NCI-H2029 treated with DMSO at 0.1 percent for 48 hours (cell line): ENCODE measurements around the gene GATAD2B.
"Not testable (repeated sequence)": the region's sequence is repeated elsewhere in the genome, so short reads cannot be mapped to it uniquely, and the experiment has no call there.

Experiments used
- DNase-seq: peaks from one replicate; lab custom pipeline; 2025; lab: John Stamatoyannopoulos, UW

Gene GATAD2B

DNA sequence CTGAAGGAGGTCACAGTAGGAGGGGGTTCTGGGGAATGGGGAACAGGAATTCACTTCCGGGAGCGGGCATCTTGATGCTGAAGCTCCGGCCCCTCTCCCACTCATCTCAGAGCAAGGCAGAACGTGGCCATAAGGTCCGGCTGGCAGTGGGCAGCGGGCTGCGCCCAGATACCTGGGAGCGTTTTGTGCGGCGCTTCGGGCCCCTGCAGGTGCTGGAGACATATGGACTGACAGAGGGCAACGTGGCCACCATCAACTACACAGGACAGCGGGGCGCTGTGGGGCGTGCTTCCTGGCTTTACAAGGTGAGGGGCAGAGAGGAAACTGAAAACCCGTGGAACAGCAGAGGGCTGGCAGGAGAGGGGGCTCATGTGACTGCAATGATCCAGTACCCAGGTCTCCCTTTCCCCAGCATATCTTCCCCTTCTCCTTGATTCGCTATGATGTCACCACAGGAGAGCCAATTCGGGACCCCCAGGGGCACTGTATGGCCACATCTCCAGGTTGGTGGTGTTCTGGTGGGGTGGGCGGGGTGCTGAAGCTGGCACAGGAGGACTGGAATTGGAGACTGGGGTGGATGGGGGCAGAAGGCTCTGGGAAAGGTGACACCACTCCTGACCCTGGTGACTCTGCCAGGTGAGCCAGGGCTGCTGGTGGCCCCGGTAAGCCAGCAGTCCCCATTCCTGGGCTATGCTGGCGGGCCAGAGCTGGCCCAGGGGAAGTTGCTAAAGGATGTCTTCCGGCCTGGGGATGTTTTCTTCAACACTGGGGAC is 144.5 kb downstream of the GATAD2B start:
- no peak for DNase-seq

DNA sequence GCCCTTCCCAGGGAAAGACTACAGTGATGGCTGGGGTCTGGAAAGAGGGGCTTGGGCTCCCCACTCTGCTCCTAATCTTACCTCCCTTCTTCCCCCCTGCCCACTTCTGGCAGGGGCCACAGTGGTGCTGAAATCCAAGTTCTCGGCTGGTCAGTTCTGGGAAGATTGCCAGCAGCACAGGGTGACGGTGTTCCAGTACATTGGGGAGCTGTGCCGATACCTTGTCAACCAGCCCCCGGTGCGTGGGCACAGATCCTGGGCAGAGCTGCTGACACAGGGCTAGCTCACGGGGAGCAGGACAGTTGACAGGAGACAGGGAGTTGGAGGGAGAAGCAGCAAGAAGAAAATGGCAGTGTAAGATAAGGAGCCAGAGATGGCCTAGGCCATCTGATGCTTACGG is 145.1 kb downstream of the GATAD2B start:
- no peak for DNase-seq

DNA sequence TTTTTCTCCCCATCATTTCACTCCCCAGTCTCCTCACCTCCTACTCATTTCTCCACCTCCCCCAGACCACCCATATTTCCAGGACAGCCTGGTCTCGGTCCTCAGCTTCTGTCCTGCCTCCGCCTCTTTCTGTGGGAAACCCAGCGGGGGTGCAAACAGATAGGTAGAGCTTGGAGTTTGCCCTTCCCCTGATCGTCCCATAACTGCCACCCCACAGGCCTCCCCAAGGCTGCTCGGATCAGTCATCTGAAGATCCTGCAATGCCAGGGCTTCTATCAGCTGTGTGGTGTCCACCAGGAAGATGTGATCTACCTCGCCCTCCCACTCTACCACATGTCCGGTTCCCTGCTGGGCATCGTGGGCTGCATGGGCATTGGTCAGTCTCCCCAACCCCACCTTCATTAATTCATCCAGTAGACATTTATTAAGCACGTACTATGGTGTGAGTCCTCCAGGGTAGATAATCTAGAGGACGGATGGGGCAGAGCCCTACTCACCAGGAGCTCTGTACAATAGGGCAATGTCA is 145.9 kb downstream of the GATAD2B start:
- DNase-seq: no peak

DNA sequence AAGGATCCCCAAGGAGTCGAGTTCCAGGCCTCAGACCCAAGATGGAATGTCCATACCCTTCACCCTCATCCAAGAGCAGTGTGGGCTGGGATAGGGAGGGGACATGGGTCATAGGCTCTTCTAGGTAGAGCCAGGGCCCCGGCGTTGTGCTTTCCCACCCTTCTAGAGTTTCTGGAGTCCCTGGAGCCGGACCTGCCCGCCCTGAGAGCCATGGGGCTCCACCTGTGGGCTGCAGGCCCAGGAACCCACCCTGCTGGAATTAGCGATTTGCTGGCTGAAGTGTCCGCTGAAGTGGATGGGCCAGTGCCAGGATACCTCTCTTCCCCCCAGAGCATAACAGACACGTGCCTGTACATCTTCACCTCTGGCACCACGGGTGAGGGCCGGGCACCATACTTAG is 146.4 kb downstream of the GATAD2B start:
- peak; percentile 16 for DNase-seq

DNA sequence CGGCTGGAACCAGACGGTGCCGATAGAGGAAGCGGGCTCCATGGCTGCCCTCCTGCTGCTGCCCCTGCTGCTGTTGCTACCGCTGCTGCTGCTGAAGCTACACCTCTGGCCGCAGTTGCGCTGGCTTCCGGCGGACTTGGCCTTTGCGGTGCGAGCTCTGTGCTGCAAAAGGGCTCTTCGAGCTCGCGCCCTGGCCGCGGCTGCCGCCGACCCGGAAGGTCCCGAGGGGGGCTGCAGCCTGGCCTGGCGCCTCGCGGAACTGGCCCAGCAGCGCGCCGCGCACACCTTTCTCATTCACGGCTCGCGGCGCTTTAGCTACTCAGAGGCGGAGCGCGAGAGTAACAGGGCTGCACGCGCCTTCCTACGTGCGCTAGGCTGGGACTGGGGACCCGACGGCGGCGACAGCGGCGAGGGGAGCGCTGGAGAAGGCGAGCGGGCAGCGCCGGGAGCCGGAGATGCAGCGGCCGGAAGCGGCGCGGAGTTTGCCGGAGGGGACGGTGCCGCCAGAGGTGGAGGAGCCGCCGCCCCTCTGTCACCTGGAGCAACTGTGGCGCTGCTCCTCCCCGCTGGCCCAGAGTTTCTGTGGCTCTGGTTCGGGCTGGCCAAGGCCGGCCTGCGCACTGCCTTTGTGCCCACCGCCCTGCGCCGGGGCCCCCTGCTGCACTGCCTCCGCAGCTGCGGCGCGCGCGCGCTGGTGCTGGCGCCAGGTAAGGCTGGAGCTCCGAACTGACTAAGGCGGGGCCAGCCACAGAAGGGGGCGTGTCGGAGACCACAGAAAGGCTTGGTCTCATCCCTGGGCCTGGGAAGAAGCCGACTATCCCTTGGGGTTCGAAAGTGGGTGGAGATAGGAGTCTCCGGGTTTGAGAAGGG is 147.1 kb downstream of the GATAD2B start:
- peak; percentile 33 for DNase-seq

DNA sequence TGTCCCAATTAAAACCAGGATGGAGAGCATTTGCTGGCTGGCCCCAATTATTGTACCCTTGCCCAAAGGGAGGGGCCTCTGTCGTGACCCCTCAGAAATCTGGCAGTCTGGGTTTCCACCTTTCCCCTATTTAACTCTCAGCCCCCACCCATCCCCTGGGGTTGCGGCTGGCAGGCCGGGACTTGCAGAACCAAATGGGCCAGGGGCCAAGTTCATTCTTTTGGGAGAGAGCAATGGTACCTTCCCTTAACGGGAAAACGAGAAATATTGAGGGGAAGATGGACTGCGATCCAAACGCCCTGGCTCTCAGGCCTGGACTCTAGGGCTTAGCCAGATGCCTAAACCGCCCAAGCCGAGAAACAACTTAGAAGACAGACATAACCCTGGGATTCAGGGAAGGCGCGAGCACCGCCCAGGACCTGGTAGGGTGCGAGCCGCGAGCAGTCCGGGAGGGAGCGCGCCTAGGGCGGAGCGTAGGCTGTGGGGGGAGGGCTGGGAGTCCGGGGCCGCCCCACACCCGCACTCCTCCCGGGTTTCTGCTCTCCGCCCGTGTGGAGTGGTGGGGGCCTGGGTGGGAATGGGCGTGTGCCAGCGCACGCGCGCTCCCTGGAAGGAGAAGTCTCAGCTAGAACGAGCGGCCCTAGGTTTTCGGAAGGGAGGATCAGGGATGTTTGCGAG is 147.9 kb downstream of the GATAD2B start, which contains the start of gene SLC27A3:
TSS of gene SLC27A3 (plus strand) at position 628 of the 678 bp plus-strand sequence. CDS start 91 bp downstream, outside the sequence.
- peak; percentile 43 for DNase-seq

DNA sequence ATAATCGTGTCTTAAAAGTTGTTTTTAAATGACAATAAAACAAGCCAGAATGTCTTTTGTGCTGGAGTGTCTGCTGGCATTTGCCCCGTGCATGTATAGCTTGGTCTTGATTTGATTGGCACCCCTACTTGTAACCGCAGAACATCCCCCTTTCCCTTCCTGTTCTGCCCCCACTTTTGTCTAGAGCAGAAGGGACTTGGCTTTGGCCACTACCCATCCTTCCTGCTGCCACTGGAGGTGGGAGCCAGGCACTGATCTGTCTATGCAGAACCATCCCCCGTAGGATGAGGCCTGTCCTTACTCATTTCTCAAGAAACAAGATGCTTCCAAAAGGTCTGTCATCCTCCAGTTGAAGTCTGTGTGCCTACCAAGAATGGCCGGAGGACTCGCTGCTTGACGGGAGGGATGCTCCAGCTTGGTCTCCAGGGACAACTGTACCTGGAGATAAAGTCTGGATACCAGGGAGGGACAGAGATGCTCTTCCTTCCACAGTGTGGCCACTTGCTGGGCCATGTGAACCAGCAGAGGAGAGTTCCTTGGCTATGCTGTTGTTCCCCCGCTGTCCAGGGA is 148.7 kb downstream of the GATAD2B start:
- DNase-seq: no peak

DNA sequence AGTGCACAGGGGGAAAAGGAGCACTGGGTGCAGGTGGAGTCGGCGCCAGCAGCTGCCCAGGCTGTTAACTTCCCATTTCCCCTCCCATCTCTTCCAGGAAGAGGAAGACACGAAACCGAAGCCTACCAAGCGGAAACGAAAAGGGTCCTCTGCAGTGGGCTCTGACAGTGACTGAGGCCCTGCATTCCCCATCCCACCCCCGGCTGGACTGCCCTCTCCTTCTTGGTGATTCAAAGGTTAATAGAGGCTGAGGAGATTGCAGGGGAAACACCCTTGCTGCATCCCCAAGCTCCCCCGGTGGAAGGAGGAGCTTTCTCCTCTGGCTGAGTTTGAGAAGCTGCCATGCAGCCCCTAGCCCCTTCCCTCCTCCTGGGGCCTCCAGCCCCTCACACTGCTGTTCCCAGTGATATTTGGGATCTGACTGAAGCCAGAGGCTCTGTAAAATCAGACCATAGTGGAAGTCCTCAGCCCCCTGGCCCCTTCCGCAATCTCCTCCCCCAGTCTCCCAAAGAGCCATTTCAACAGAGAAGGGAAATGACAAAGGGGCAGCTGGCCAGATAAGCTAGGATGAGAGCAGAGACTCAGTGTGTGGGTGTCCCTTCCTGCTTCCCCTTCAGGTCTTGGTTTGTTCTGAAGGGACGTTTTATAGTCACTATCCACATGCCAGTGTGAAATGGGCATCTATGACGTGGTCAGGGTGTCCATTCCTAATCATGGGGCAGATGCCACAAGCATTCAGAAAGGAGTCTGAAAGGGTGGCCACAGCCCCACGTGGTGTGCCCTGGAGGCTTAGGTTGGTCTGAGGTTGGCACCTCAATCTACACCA is 149.5 kb downstream of the GATAD2B start:
- DNase-seq: no peak

DNA sequence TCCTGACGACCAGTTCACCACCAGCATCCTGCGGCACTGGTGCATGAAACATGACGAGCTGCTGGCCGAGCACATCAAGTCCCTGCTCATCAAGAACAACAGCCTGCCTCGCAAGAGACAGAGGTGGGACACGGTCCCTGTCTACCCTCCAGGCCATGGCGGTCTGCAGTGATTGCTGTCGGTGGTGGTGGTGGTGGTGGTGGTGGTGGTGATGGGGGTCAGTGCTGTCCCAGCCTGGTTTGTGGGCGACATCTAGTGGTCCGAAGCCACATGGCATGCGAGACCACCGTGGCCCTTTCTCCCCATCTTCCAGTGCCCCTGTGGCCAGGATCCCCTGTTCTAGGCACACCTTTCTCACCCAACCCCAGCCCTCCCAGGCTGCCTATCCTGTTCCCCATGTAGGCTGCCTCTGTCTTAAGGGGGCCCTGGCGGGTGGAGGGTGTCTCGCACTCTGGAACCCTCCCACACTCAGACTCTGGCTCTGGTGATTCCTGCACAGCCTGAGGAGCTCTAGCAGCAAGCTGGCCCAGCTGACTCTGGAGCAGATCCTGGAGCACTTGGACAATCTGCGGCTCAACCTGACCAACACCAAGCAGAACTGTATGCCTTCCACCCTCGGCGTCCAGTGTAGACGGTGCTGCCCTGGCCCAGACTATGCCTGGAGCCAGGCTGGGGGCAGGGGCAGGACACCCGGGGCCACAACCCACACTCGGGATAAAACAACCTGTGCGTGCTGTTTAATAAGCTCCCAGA is 150.8 kb downstream of the GATAD2B start:
- no peak for DNase-seq

DNA sequence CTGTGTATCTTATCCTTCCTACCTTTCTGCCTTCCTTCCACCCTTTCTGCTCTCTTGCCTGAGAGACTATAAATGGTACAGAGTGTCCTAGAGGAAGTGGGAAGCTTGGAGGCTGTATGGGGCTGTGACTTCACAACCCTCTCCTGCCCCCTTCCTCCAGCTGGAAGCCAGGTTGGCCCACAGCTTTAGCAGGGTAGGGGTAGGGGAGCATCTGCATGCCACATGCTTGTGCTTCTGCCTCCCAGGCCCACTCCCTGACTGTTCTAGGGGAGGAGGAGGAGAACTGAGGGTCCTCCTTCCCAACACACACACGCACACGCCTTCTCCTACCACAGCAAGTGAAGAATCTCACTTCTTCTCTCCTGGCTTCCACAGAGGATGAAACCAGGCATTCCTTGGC is 151.5 kb downstream of the GATAD2B start:
- DNase-seq: no peak

DNA sequence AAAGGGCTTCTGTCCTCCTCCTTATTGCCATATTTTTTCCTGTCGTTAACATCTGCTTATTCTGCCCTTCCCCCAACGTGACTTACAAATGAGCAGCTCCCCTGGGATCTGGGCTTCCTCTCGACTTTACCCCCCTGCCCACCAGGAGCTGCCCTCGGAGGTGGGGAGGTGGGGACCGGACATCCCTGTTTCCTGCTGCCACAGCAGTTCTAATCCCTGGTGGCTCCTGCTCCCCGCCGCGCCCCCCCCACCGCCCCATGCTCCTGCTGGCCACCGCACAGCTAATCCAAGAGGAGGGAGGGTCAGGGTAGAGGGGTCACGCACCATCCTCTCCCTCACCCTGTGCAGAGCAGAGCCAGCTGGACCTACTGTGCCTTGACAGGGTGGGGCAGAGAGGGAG is 152.0 kb downstream of the GATAD2B start:
- DNase-seq: no peak

DNA sequence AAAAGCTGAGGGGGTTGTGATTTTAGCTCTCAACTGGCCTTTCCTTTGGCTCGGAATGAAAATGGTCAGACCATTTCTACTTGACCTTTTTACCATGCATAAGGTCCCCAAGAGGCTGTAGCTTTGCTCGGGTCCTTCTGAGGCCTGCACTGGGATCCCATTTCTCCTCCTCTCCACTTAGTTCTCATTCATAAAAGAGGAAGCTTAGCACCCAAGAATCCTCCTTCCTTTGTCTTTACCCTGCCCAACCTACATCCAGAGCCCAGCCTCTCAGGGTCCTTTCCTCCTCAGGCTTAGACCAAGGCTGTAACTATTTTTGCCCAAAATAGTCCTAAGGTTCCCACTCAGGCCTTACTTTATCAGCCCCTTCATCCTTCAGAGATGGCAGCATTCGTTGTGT is 153.6 kb downstream of the GATAD2B start:
- no peak for DNase-seq

DNA sequence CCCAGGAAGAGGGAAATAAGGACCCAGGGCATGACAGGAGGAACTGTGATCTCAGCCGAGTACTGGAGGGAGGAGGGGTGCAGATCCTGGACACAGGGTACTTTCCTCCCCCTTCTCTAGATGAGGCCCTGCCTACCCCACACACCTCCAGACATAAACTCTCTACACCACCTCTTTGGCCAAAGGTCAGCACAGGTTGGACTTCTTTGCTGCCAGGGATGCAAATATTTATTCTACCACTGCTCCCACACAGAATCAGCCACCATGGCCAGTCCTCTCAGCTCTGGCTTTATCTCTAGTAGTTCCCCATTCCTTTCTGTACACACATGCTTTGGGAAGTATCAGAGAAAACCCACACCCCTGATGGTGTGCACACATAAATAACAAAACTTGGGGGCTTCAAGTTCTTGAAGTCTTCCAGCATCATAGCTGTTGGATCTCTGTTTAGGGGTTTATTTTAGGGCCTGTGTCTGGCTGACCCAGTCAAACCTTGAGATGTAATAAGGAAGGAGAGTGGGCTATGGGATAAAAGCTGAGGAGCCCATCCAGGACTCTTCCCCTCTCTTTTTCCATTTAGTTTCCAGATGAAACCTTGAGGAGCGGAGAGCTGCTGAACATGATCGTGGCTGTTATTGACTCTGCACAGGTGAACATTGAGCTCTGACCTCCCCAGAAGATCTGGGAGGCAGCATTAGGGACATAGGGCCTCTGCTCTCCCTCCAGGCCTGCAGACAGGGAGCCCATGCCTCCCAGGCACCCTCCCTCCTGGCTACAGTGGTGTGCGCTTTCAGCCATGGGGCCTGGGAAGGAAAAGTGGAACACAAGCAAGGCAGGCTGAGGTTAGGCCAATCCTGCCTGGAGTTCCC is 154.2 kb downstream of the GATAD2B start:
- no peak for DNase-seq

DNA sequence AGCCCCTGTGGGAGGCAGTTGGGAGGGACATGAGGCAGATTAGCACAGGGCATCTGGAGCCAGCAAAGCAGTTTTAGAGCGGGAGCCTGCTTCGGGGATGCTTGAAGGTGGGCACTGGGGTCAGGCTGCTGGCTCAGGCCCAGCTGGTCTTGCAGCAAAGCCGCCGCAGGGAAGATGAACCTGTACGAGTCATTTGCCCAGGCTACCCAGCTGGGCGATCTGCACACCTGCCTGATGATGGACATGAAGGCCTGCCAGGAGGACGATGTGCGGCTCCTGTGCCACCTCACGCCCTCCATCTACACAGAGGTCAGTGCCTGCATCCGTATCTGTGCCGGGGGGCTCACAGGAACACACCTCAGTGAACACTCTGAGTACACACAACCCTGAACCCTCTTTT is 155.3 kb downstream of the GATAD2B start:
- no peak for DNase-seq

DNA sequence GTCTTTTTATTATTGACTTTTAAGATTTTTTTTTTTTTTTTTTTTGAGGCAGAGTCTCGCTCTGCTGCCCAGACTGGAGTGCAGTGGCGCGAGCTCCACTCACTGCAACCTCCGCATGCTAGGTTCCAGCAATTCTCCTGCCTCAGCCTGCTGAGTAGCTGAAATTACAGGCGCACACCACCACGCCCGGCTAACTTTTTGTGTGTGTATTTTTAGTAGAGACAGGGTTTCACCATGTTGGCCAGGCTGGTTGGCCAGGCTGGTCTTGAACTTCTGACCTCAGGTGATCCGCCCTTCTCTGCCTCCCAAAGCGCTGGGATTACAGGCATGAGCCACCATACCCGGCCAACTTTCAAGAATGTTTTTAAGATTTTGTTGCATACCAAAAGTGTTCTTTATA is 156.1 kb downstream of the GATAD2B start:
- not testable (repeated sequence) for DNase-seq

DNA sequence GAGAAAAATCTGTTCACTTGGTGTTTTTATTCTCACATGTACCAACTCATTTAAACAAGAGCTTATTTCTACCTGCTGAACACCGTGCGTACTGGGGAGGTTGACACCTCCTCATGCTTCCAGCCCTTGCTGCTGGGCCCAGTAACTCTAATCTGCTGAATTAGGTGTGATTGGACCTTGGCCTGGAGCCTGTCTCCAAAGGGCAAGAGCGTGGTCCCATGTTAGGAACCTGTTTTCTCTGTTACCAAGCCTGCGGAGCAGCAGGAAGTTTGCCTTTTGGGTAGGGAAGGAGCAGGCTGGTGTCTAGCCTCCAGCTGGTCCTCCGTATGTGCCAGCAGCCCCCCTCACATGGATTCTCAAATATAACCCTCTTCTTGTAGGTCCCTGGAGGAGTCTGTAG is 158.5 kb downstream of the GATAD2B start:
- no peak for DNase-seq

DNA sequence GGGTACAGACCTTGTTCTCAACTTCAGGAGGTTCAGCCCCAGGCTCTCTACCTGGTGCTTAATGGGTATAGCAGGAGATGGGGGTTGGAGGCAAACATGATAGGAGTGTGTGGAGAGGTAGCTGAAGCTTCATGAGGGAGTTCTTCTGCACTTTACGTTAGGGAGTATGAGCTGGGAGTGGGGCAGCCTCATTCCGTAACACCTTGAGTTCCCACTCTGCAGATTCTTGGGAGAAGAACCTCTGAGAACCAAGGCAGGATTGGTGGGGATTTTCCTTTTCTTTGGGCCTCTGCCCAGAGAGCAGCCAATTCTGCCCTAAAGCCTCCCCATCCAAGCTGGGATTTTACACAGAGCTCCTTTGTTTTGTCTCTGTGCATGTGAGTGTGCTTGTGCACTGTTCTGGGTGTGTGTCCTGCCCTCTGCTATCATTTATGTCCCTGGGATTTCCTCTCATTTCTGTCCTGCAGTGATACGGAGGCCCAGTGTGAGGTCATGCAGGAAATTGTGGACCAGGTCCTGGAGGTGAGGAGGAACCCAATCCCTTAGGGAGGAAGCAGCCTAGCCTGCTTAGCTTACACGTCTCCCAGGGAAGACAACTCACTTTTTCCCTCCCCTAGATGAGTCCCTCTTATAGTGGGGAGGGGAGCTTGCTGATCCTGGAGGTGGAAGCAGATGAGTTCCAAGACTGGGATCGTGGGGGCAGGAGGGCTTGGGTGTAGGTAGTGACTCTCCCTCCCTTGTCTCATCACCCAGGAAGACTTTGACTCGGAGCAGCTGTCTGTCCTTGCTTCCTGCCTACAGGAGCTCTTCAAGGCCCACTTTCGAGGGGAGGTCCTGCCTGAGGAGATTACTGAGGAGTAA is 159.2 kb downstream of the GATAD2B start:
- no peak for DNase-seq

DNA sequence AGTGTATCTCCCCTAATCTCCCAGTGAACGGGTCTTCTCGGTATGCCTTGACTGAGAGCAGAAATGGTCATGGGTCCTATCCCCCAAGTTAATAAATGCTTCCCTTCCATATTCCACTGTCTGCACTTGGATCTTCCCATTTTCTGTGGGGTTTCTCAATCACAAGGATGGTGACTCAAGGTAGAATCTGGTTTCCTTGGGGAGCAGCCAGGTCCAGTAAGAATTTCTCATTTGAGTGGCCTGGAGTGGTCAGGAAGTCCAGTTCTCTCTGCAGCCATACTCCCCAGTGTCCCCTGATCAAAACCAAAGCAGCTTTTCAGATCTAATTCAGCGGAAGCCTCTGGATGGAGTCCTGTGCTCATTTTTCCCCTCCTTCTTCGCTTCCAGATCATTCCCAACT is 162.3 kb downstream of the GATAD2B start:
- DNase-seq: no peak
